ENCODE measurements around the gene PPP1R14C.

GRCh38 chr6:150149146-150149545 lies 6.3 kb downstream of the PPP1R14C start:
- no peak for TF ChIP-seq POLR2A (IDR thresholded peaks at IDR 0.05)
- TF ChIP-seq, protein P1, sequence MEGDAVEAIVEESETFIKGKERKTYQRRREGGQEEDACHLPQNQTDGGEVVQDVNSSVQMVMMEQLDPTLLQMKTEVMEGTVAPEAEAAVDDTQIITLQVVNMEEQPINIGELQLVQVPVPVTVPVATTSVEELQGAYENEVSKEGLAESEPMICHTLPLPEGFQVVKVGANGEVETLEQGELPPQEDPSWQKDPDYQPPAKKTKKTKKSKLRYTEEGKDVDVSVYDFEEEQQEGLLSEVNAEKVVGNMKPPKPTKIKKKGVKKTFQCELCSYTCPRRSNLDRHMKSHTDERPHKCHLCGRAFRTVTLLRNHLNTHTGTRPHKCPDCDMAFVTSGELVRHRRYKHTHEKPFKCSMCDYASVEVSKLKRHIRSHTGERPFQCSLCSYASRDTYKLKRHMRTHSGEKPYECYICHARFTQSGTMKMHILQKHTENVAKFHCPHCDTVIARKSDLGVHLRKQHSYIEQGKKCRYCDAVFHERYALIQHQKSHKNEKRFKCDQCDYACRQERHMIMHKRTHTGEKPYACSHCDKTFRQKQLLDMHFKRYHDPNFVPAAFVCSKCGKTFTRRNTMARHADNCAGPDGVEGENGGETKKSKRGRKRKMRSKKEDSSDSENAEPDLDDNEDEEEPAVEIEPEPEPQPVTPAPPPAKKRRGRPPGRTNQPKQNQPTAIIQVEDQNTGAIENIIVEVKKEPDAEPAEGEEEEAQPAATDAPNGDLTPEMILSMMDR (IDR thresholded peaks at IDR 0.05) = no peak

All from breast epithelium (tissue), 3 donors.